AG09319 (cell line): Measurements from ENCODE around the gene CLEC18B.
"Not testable (repeated sequence)": the region's sequence is repeated elsewhere in the genome, so short reads cannot be mapped to it uniquely, and the experiment has no call there.

Experiments
- DNase-seq: peaks from one replicate; pipeline ENCODE4 v3.0.0-alpha.2; 2010; ENCODE audit warnings: low read depth; ENCODE audit errors: extremely low read depth
- TF ChIP-seq, protein P1 (sequence below): IDR thresholded peaks from 2 replicates; pipeline ENCODE4 v1.5.1; 2011; ENCODE audit warnings: low read depth, mild to moderate bottlenecking, inconsistent platforms, low read length, moderate library complexity

Gene CLEC18B

DNA sequence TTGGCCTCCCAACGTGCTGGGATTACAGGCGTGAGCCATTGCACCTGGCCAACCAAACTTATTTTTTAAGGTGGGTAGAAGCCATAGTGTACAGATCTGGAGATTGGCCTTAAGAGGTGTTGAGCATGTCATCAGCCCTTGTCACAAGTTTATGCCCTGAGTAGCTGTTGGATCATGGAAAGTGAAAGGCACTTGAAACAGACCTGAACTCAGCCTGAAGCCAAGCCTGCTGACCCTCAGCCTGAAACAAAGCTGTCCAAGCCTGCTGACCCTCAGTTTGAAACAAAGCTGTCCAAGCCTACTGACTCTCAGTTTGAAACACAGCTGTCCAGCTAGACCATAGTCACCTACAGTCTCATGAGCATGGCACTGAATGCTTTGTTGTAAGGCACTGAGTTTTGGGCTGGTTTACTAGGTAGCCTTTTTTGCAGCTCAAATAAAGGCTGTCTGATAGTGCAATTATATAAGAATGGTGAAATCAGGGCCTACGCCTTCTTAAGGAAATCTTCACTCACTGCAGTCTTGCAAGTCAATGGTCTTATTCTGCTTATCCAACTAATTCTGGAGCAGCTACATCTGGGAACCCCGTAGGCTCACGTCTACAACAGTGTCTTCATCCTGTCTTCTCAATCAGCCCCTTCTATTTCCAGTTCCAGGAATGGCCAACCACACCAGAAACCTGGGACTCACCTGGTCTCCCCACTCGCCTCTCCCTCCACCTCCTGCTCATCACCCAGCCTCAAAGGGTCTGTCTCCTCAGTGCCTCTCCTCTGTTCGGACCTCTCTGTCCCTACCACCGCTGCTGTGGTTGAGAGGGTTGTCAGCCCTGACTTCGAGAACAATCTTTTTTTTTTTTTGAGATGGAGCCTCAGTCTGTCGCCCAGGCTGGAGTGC lies 48.1 kb downstream of the CLEC18B start:
- TF ChIP-seq, protein P1, sequence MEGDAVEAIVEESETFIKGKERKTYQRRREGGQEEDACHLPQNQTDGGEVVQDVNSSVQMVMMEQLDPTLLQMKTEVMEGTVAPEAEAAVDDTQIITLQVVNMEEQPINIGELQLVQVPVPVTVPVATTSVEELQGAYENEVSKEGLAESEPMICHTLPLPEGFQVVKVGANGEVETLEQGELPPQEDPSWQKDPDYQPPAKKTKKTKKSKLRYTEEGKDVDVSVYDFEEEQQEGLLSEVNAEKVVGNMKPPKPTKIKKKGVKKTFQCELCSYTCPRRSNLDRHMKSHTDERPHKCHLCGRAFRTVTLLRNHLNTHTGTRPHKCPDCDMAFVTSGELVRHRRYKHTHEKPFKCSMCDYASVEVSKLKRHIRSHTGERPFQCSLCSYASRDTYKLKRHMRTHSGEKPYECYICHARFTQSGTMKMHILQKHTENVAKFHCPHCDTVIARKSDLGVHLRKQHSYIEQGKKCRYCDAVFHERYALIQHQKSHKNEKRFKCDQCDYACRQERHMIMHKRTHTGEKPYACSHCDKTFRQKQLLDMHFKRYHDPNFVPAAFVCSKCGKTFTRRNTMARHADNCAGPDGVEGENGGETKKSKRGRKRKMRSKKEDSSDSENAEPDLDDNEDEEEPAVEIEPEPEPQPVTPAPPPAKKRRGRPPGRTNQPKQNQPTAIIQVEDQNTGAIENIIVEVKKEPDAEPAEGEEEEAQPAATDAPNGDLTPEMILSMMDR = no peak
- no peak for DNase-seq

DNA sequence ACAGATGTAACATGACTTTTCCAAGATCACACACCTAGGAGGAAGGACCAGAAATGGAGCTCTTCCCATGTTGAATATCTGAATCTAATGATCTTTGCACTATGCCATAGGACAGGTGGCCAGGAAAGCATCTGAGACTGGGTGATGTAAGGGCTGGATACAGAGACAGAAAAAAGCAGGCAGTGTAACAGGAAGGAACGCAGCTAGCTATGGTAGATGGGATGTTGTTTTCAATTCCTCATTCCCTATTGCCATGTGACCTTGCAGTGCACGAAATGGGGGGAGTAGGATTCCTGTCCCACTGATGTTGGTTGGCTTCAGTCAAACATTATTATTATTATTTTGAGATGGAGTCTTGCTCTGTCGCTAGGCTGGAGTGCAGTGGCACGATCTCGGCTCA lies 48.9 kb downstream of the CLEC18B start:
- DNase-seq = no peak
- TF ChIP-seq, protein P1 = no peak

DNA sequence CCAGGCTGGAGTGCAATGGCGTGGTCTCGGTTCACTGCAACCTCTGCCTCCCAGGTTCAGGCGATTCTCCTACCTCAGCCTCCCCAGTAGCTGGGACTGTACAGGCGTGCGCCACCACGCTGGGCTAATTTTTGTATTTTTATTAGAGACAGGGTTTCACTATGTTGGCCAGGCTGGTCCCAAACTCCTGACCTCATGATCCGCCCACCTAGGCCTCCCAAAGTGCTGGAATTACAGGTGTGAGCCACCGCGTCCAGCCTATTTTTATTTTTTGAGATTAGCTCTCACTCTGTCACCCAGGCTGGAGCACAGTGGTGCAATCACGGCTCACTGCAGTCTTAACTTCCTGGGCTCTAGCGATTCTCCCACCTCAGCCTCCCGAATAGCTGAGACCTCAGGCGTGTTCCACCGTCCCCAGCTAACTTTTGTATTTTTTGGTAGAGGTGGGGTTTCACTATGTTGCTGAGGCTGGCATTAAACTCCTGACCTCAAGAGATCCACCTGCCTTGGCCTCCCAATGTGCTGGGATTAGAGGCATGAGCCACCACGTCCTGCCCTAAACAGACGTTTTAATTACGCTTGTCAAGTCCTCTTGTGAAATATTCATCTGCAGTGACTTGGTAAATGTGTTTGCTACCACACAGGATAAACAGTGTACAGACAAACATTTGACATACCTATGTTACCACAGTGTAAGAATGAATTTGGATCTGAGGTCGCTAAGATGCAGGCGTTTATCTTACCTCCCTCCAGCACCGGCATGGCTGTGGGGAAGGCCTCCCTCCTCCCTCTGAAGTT lies 50.7 kb downstream of the CLEC18B start:
- DNase-seq = not testable (repeated sequence)

DNA sequence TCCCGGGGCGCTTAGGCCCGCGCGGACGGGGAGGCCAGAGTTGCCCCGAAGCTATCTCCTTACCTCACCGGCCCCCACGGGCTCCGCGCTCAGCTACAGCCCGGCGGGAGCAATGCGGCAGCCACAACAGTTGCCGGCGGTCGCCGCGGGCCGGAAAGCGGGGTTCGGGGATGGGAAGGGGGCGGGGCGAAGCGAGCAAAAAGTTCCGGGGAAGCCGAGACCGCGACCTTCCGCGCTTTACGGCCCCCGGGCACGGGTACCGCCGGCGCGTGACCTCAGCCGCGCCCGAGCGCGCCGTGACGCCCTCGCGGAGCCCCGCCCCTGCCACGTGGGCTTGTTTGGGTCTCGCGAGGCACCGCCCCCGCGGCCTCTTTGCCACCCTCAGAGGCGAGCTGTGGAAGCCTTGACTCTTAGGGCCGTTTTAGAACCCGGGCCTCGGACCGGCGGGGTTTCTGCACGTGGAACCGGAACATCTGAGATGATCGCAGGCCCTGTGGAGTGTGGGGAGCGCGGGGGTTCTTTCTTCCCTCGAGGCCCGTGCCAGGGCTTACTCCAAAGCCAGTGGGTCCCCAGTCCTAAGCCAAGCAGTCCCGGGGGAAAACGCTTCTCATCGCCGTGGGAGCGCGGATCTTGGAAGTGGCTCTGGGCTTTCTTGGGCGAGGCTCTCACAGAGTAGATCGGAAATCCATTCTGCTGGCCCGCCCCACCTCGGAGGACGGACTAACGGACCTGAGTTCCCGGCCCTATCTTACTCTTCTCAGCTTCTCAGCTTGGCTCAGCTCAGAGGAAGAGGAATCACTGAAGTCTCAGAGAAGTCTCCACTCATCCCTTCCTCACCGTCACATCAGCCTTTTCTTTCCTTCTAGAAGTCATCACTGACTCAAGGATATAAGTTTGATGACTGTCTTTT lies 53.0 kb downstream of the CLEC18B start:
- DNase-seq = peak; percentile 57

DNA sequence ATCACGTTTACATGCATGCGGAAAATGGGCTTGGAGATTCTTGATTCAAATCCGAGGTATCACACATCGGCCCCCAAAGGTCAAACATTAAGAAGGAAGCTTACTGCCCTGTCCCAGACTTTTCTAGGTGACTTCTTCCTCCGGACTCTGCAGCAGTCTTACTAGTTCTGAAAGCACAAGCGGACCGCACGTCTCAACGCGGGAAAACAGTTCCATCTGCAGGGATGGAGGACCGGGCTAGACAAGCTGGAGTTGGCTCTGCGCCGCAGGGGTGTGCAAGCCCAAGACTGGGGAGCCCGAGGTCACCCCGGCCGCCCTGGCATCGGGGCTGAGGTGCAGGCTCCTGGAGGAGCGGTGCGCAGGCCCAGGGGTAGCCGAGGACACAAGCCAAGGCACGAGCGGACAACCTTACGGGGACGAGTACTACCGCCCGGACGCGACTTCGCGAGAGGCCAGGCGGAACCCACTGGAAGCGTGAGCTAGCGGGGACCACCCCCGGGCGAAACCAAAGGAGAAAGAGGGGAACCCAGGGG lies 53.7 kb downstream of the CLEC18B start:
- not testable (repeated sequence) for DNase-seq

DNA sequence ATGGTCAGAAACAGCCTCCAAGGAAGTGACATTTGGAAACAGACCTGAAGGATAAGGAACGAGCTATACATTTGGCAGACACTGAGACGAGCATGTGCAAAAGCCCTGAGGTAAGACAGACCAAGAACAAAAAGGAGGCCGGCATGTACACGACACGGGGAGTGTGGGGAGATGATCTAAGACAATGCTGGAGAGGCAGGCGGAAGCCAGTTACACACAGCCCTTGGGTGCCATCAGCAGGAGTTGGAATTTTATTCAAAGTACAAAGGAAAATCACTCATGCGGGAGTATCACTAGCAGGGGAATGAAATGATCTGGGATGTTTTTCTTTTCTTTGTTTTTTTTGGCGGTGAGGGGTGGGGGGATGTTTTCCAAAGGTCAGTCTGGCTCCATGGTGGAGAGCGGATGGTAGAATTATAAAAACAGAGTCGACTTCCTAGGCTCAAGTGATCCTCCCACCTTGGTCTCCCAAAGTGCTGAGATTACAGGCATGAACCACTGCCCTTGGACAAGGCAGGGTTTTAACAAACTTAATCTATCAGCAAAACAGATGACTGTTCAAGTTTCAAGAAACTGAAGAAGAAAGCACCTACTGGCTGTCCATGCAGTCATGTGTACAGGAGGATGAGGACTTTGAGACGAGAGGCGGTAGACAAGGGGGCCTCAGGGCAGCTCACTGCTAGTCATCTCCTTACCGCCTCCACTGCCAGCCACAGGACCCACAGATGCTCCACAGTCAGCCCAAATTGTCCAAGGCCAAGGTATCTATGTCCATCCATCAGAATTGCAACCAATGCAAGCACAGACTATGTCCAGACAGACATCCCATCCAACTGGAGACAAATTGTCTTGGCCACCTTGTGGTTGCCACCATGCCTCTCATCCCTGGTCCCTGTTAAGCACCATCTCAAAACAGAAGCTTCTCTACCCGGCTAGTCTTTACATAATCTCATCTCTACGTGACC lies 59.4 kb downstream of the CLEC18B start:
- not testable (repeated sequence) for DNase-seq
